Muscle of leg (tissue), 11 donors: Measurements from ENCODE around the gene OR2W3. TPM values are rescaled to one million over a fixed set of nuclear protein-coding genes. Genes with fewer than 3 reads are reported as not detected.
A peak's percentile ranks its signal among the peaks of the same experiment; 100 is the strongest.
"Not testable (repeated sequence)": the region's sequence is repeated elsewhere in the genome, so short reads cannot be mapped to it uniquely, and the experiment has no call there.

Experiments used
- DNase-seq: peaks from one replicate; pipeline ENCODE4 v3.0.0; 2013
- H3K27ac ChIP-seq: one replicate; pipeline ENCODE4 v1.5.1; 2013; ENCODE audit warnings: mild to moderate bottlenecking, low read length, control low read depth
- H3K27me3 ChIP-seq: one replicate; pipeline ENCODE4 v1.6.1; 2013; ENCODE audit warnings: low read length; ENCODE audit not compliant: control insufficient read depth, insufficient read depth
- H3K36me3 ChIP-seq: one replicate; pipeline ENCODE4 v1.6.1; 2013; ENCODE audit warnings: low read length; ENCODE audit not compliant: control insufficient read depth, insufficient read depth
- H3K4me1 ChIP-seq: one replicate; pipeline ENCODE4 v1.6.1; 2013; ENCODE audit warnings: low read length; ENCODE audit not compliant: control insufficient read depth, insufficient read depth
- H3K4me3 ChIP-seq: one replicate; pipeline ENCODE4 v1.5.1; 2013; ENCODE audit warnings: low read length, control low read depth
- H3K9me3 ChIP-seq: replicated peaks from 2 replicates; pipeline ENCODE4 v1.6.1; 2013; ENCODE audit warnings: low read depth, low read length; ENCODE audit not compliant: control insufficient read depth
- WGBS: methylation state at CpG from one replicate; pipeline ENCODE4 v1.1.5; 2013; ENCODE audit warnings: missing lambda C conversion rate; ENCODE audit not compliant: insufficient coverage; 5-methylcytosine and 5-hydroxymethylcytosine counted together
- polyA plus RNA-seq, 8 donors: library from polyadenylated mRNA; unstranded; fragments of 120-200 nt; gene quantifications; one replicate each; pipeline versions ENCODE4 v1.2.1 to v1.2.3, GENCODE V29; 2013; ENCODE audit warnings: inconsistent platforms in 1 of 8, low replicate concordance in 1 of 8; ENCODE audit not compliant: insufficient read length in 8 of 8, insufficient read depth in 1 of 8
- total RNA-seq: library from RNA; stranded (reverse); fragments of 120-200 nt; gene quantifications from one replicate; pipeline ENCODE4 v1.2.4, GENCODE V29; 2013

OR2W3 gene
- total and polyA plus RNA-seq, 9 donors = 0.27 to 1.5 (median 0.92) TPM

GRCh38 chr1:247913786-247914185 is 18.4 kb downstream of the OR2W3 start:
- no peaks in the 10 kb centered on the region for H3K36me3 ChIP-seq
- no peak overlapping the region for H3K4me3 ChIP-seq
- H3K27ac ChIP-seq = no peak overlapping the region
- 80% methylated on average over 1 of the region's 2 CpGs for whole genome bisulfite sequencing
- DNase-seq = no peak
- peaks cover 17% of the 10 kb centered on the region for H3K9me3 ChIP-seq
- no peaks in the 10 kb centered on the region for H3K4me1 ChIP-seq
- H3K27me3 ChIP-seq = no peaks in the 10 kb centered on the region

GRCh38 chr1:247914941-247915662 is 19.7 kb downstream of the OR2W3 start:
- H3K36me3 ChIP-seq = no peaks in the 10 kb centered on the region
- no peak overlapping the region for H3K4me3 ChIP-seq
- H3K9me3 ChIP-seq = peaks cover 14% of the 10 kb centered on the region
- DNase-seq = no peak
- H3K27ac ChIP-seq = no peak overlapping the region
- H3K4me1 ChIP-seq = no peaks in the 10 kb centered on the region
- H3K27me3 ChIP-seq = no peaks in the 10 kb centered on the region
- 55% methylated on average over 3 of the region's 4 CpGs for WGBS

- H3K27ac ChIP-seq = no peak within 1 kb of the TSS
- no peaks in the 10 kb centered on the region for H3K36me3 ChIP-seq
- no peaks in the 10 kb centered on the region for H3K27me3 ChIP-seq
- H3K4me1 ChIP-seq = no peaks in the 10 kb centered on the region
- no peak within 1 kb of the TSS for H3K4me3 ChIP-seq
- H3K9me3 ChIP-seq = peaks cover 10% of the 10 kb centered on the region
- no CpG with 5 or more reads among the region's 2 CpGs for WGBS
- DNase-seq = no peak
These were observed 24.6 kb downstream of the OR2W3 start, which contains the start of gene OR2T8 for GRCh38 chr1:247919952-247920351. TSS of gene OR2T8 (plus strand) at chr1:247920252. CDS start at chr1:247921018, 766 bp downstream.

- no peaks in the 10 kb centered on the region for H3K4me1 ChIP-seq
- no peaks in the 10 kb centered on the region for H3K27me3 ChIP-seq
- peaks cover 7% of the 10 kb centered on the region for H3K9me3 ChIP-seq
- H3K4me3 ChIP-seq = no peak overlapping the region
- H3K27ac ChIP-seq = no peak overlapping the region
- WGBS = no CpG with 5 or more reads among the region's 3 CpGs
- H3K36me3 ChIP-seq = no peaks in the 10 kb centered on the region
- DNase-seq = no peak
These were observed 28.6 kb downstream of the OR2W3 start for GRCh38 chr1:247923941-247924340.

GRCh38 chr1:247924868-247925267 is 29.5 kb downstream of the OR2W3 start, which contains the start of gene OR2AJ1:
TSS of gene OR2AJ1 (plus strand) at chr1:247924889. CDS start at chr1:247933769, 8,880 bp downstream.
- 86% methylated on average over 7 of the region's 9 CpGs for WGBS

GRCh38 chr1:247933989-247934388 is 38.6 kb downstream of the OR2W3 start:
- no peaks in the 10 kb centered on the region for H3K27me3 ChIP-seq
- H3K36me3 ChIP-seq = no peaks in the 10 kb centered on the region
- H3K9me3 ChIP-seq = peaks cover 10% of the 10 kb centered on the region
- DNase-seq = no peak
- H3K27ac ChIP-seq = no peak overlapping the region
- no peak overlapping the region for H3K4me3 ChIP-seq
- 96% methylated on average over 6 of the region's 8 CpGs for WGBS
- H3K4me1 ChIP-seq = no peaks in the 10 kb centered on the region

More at GRCh38 chr1:247924868-247925267, 29.5 kb downstream of the OR2W3 start, which contains the start of gene OR2AJ1:
- H3K4me3 ChIP-seq = no peak within 1 kb of the TSS
- no peaks in the 10 kb centered on the region for H3K4me1 ChIP-seq
- H3K27me3 ChIP-seq = no peaks in the 10 kb centered on the region
- no peaks in the 10 kb centered on the region for H3K36me3 ChIP-seq
- H3K27ac ChIP-seq = no peak within 1 kb of the TSS
- DNase-seq = no peak
- peaks cover 7% of the 10 kb centered on the region for H3K9me3 ChIP-seq

GRCh38 chr1:247935781-247936180 is 40.4 kb downstream of the OR2W3 start:
- no peaks in the 10 kb centered on the region for H3K36me3 ChIP-seq
- 92% methylated on average over 8 of the region's 9 CpGs for WGBS
- no peaks in the 10 kb centered on the region for H3K4me1 ChIP-seq
- H3K4me3 ChIP-seq = no peak overlapping the region
- H3K27ac ChIP-seq = no peak overlapping the region
- no peaks in the 10 kb centered on the region for H3K27me3 ChIP-seq
- DNase-seq = no peak
- H3K9me3 ChIP-seq = peaks cover 10% of the 10 kb centered on the region

GRCh38 chr1:247936415-247936814 is 41.0 kb downstream of the OR2W3 start:
- Histone ChIP-seq H3K4me3 (no peak overlapping the region), H3K36me3 (no peaks in the 10 kb centered on the region), H3K27me3 (no peaks in the 10 kb centered on the region), H3K4me1 (no peaks in the 10 kb centered on the region), H3K9me3 (peaks cover 10% of the 10 kb centered on the region), H3K27ac (no peak overlapping the region)
- no peak for DNase-seq
- 91% methylated on average over 18 of the region's 18 CpGs for WGBS

GRCh38 chr1:247936965-247937734 is 41.8 kb downstream of the OR2W3 start:
- 9% methylated on average over 40 of the region's 44 CpGs for WGBS
- not testable (repeated sequence) for H3K27ac ChIP-seq, H3K36me3 ChIP-seq, H3K27me3 ChIP-seq, H3K4me1 ChIP-seq
- Histone ChIP-seq H3K9me3 (peaks cover 14% of the 10 kb centered on the region), H3K4me3 (peak overlapping the region; percentile 15)
- peak; percentile 54 for DNase-seq

GRCh38 chr1:247942624-247943023 is 47.2 kb downstream of the OR2W3 start:
- peaks cover 18% of the 10 kb centered on the region for H3K9me3 ChIP-seq
- H3K27ac ChIP-seq = no peak overlapping the region
- no peak overlapping the region for H3K4me3 ChIP-seq
- no peaks in the 10 kb centered on the region for H3K4me1 ChIP-seq
- H3K36me3 ChIP-seq = no peaks in the 10 kb centered on the region
- no peaks in the 10 kb centered on the region for H3K27me3 ChIP-seq
- 20% methylated on average over 1 of the region's 6 CpGs for WGBS
- DNase-seq = no peak
